ENCODE data around the gene LTBP2.
"Not testable (repeated sequence)": the region's sequence is repeated elsewhere in the genome, so short reads cannot be mapped to it uniquely, and the experiment has no call there.

LTBP2 gene

DNA sequence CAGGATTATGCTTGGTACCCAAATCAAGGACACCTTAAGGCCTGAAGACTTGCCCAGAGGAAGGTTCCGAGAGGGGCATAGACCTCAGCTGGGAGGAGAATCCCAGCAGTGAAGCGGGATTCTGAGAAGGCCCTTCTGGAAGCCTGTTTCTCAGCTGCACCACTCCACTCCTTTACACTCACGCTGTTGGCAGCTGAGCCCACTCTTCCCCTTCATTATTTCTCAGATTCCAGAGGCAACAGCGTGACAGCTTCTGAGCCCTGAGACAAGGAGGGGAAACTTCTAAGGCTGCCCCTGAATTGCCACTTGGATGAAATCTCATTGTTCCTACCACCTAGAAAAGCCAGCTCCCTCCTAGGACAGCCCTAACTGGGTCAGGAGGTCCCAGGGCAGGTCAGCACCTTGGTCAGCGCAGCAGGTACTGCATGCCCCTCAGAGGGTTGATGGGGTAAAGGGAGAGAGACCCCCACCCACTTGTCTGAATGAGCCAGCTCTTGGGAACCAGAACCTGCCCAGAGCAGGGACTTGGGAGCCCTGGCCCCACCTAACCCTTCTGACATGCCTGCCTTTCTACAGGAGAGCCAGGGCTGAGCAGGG lies 64.6 kb downstream of the LTBP2 start:
- no peak for DNase-seq

DNA sequence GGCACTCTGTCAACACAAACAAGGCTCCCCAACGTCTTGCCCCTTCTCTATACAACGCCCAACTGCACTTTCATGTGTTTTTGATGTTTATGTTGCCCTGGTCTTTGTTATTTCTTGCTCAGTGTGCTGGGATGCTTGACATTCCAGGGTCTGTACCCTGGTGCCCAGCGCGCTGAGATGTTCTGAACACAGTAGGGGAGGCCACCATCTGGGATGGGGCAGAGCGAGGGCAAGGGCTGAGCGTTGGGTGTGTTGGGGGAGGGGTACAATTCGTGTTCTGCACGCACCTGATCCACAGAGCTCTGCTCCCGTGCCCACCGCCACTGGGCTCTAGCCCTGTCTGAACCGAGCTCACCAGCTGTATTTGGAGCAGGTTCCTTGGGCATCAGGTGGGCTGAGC lies 65.6 kb downstream of the LTBP2 start:
- DNase-seq, result no peak

DNA sequence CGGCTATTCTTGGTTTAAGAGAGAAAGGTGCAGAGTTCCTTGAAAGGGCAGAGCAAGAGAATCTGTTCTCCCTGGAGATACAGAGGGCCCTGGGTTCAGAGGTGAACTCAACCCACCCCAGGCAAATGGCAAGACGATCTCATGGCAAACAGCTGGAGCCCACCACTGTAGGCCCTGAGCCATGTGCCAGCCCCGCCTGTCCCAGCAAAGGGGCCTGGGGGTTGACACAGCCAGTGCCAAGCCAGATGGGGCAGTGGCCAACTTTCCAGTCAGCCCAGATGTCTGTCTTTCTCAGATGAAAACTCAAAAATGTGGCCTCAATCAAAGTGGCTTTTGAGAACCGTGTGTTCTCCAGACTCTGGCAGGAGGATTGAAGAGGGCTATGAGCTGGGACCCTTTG lies 66.7 kb downstream of the LTBP2 start:
- no peak for DNase-seq

DNA sequence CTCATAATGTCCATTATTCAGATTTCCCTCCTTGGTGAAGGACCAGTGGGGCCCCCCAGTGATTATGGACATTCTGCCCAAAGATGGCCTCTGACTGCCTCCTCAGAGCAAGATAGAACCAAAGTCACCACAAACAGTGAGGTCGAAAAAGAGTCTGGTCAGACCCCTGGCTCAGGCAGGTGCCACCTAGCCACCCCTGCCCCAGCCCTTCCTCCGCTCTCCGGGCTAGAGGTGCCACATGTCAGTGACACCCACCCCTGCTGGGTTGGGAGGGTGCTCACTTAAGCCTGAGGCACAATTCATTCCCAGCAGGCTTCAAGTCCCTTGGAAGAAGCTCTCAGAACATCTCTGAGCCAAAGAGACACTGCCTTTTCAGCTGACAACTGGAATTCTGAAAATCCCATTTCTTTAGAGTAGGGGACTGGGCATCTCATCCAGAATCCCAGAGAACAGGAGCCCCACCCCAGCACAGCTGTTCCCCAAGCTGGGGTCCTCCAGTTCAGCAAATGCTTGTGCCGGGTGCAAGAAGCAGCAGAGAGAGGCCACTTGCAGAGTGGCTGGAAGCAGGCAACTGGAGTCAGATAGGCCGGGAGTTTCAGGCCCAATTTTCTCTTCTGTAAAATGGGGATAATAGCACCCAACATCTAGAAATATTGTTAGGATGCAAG lies 68.1 kb downstream of the LTBP2 start:
- no peak for DNase-seq

DNA sequence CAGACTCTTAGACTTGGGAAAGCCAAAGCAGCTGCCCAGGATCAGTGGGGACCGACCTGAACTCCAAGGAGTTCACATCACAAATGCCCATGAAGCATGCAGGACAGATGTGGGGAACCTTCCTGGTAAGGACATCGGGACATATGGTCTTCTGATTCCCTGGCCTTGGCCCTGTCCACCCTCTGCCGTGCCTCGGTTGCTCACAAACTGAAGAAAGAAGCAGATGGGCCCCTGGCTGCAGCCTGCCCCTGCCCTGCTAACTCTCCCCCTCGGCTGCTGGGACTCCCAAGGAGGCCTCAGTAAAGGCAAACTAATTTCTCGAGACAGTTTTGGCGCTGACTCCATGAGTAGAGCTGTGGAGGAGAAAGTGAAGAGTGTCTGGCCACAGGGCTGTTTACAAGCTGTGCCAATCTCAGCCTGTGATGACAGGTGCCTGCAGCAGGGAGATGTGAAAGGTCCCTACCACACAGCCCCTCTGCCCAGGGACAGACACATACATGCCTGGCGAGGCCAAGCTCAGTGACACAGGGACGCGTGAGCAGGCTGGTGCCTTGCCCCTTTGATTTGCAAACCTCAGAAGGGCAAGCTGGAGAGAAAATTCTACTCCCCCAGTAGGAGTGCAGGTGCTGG lies 69.9 kb downstream of the LTBP2 start:
- DNase-seq, result no peak

DNA sequence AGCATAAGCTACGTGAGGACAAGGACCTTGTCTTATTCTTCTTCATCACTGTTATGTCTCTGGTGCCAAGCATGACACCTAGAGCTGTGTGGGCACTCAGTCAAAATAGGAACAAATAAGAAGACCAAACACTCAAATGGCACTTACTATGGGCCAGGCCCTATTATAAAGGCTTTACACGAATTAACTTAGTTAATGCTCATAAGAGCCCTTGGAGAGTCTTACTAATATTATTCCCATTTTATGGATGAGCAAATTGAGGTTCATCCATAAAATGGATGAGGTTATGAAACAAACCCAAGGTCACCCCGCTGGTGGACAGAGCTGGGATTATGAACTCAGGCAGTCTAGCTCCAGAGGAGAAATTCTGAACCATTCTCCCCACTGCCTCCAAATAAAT lies 70.8 kb downstream of the LTBP2 start:
- no peak for DNase-seq

DNA sequence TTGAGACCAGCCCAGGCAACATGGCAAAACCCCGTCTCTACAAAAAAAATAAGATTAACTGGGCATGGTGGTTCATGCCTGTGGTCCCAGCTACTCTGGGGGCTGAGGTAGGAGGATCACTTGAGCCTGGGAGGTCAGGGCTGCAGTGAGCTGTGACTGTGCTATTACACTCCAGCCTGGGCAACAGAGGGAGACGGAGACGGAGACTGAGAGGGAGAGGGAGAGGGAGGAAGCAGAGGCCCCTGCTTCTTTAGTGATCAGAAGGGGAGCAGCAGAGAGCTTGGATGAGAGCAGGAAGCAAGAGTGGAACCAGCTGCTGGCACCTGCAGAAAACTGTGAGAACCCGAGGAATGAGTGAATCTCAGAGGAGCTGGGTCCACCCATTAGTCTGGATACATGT lies 72.5 kb downstream of the LTBP2 start:
- no peak for DNase-seq

DNA sequence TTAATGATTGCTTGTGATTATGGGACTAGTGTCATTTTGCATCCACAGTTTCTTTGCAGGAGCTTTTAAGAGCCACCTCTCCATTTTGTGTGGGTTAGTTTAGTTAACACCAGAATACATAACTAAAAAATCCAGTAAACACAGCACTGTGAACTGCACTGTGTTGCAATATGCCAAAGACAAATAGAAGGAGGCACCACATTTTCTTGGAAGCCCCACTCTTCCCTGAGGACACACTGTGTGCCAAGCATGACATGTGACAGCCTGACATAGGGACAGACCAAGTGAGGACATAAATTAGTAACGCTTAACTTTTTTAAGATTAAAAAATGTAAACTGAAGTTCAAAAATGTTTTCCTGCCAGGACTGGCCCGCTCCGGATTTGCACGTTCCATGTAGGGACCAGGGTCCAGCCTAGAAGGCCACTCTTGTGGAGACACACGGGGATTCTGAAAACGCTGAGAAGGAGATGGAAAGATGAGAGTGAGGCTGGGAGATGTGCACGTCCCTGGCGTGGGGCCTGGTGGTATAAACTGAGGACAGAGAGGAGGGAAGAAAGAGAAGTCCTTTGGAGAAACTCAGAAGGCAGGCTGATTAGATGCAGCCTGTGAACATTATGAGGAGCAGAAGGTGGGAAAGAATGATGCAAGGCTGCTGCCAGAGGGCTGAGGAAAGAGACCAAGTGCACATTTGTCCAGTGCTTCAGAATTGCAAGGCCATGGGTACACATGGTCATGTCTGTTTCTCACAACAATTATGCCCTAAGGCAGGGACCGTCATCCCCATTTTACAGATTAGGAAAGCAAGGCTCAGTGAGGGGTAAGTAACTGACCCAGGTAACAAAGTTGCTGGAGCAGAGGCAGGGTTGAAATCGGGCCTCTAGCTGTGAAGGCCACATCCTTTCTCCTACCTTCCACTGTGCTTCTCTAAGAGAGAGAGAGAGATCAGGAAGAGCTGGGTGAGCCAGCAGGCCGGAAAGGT lies 73.3 kb downstream of the LTBP2 start:
- DNase-seq, result no peak

DNA sequence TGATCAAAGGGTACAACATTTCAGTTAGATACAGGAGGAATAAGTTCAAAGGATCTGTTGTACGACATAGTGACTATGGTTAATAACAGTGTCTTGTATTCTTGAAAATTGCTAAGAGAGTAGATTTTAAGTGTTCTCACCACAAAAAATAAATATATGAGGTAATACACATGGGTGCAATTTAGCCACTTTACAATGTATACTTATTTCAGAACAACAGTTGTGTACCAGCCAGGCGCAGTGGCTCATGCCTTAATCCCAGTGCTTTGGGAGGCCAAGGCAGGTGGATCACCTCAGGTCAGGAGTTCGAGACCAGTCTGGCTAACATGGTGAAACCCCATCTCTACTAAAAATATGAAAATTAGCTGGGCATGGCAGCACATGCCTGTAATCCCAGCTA lies 75.7 kb downstream of the LTBP2 start:
- DNase-seq, result not testable (repeated sequence)

DNA sequence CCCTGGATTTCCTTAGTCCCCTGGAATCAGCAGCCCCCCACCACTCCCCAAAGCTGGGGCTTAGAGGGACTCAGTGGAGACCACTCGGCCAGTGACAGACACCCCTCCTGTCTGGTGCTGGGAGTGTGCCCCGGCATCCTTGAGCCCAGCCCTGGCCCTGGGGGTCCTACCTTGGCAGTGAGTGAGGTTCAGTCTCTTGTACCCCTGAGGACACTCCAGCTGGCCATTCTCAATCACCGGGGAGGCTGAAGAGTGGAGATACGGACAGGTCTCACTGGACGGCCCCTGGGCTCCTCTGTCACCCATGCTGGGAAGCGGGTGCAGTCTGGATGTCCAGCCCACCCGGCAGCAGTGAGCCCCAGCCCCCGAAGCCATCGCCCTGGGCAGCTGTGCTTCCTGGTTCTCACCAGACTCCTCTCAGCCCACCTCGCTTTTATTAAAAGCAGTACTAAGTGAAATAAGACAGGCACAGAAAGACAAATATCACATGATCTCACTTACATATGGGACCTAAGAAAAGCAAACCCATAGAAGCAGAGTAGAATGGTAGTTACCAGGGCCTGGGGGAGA lies 76.2 kb downstream of the LTBP2 start:
- no peak for DNase-seq

DNA sequence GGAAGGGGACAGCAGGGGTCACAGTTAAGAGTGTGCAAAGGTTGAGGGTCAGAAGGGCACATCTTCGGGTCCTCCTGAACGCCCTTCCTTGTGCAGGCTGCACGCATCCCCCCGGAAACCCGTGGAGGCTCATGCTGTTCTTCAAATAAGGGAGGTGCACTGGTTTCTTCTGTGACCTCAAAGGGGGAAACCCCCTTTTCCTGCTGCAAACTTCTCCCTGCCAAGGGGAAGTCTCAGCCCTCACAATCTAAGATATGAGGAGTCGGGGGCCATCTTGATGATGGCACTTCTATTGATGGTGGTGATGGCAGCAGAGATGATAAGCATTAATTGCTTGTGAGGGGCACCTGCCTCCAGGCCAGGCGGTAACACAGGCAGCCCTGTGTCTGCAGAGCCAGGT lies 78.5 kb downstream of the LTBP2 start:
- DNase-seq, result no peak

DNA sequence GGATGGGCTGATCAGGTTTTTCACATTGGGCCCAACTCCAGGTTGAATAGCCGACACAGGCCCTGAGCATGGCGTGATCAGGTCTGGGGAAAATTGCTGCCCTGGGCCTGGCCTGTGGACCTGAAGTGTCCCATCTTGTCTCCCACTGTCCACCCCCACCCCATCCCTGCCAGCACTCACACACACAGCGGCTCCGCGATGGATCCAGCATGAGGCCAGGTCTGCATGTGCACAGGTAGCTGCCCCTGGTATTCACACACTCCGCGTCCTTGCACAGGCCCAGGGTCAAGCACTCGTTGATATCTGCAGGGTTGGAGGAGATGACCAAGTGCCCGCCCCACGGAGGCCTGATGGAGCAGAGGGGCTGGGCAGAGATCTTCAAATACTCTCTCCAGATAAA lies 79.8 kb downstream of the LTBP2 start:
- no peak for DNase-seq

DNA sequence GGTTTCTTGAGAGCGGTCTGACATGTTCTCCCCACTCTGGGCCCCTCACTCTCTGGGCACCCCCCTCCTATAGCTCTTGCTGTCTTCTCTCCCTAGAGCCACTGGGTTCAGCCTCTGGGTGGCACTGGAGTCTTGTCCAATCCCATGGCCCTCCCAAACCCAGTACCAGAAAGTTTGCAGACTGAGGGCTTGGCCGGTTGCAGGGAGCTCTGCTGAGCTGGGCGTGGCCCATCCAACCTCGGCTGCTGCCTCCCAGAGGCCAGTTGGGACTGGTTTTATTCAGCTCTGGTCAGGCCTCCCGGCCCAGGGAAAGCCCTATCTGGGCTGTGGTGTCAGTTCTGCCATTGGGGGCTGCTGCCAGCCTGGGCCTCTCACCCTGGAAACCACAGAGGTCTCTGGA lies 80.6 kb downstream of the LTBP2 start:
- DNase-seq, result no peak

DNA sequence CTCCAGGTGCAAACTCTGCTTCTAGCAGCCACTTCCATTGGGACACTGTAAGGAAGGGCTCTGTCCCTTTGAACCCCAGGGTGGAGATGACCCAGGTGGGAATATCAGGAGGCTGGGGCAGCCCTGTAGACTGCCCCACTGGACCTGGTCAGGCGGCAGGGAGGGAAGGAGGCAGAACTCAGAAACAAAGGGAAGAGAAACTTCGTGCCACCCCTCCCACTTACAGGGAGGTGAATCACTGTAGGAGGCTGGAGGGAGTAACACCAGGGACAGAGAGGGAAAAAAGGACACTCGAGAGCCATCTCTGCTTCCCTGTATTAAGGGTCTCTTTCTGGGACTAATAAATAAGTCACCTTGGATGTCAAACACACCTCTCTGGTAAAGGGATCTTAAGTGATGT lies 81.0 kb downstream of the LTBP2 start:
- no peak for DNase-seq

DNA sequence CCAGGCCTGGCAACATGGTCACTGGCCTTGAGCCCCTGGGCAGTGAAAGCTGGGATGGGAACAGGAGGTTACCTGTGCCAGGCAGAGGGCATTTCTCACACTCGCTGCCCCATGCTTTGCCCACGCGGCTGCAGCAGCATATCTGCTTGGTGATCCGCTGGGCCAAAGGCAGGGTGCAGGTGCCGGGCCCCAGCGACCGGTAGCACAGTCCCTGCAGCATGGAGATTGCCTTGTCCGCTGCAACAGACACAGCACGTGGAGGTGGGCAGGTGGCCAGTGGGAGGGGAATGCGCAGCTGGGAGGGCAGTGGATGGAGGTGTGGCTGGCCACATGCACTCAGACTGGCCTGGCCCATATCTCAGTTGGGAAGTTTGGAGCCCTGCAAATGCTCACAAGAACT lies 83.2 kb downstream of the LTBP2 start:
- DNase-seq, result no peak

DNA sequence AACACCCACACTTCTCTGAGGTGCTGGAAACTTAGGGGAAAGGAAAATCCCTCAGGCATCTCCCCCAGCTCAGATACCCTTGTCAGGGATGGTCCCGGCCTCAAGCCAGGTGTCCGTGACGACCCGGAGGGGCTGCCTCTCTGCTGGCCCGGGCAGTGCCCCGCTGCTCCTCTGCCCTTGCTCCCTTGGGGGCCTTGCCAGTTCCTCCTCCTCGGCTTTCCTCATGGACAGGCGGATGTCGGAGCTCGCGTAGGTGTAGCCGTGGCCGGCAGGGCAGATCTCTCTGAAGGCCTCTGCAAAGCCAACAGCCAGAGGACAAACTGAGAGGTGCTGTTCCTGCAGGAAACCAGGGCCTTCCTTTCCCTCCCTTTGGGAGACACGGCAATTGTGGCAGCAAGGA lies 83.6 kb downstream of the LTBP2 start:
- DNase-seq, result no peak

DNA sequence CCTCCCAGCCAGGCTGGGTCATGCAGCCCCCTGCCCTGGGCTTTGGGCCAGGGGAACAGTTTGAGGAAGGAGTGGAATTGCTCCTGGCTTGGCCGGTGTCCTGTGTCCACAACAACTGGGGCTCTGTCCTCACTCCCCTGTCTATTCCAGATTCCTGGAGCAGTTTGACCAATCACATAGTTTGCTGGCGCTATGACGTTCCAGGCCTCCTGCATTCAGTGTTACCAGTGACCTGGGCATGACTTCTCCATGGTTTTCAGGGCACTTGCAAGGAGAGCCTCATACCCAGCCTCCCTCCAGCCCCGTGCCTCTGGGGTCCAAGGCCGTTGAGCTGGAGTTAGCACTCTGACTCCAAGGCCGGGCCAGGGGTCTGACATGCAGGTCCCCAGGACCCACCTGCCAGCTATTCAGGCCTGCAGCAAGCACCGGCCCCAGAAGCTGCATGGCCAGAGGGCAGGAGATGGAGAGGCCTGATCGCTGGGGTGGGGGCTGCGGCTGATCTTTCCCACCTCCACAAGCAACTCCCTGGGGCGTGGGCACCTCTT lies 84.2 kb downstream of the LTBP2 start:
- no peak for DNase-seq

DNA sequence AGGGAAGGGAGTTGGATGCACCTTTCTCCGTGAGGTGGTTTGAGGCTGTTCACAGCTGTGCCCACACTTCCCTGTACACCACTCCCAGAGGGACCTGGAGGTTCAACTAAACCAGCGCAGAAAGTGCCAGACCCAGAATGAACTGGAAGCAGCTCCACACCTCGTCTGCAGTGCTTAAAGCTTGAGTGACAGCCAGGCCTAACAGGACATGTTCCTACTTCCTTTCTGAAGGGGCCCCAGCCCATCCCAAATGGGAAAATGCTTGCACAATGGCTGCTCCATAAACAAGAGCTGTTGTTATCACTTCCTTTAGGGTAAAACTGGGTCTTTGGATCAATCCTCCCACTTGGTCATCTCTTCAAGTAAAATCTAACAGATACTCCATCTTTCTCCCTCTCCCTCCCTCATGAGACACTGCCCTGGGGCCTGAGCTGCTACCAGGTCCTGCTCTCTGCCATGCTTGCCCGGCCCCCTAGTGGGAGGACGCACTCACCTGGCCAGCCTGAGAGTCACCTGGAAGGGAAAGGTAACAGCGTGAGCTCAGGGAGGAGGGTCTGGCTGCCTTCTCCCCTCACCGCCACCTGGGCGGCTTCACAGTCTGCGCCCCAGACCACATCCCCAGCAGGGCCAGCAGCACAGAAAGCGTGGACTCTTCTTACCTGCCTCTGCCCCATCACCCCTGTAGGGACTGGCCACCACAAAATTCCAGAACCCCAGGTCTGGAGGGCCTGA lies 85.0 kb downstream of the LTBP2 start:
- no peak for DNase-seq

DNA sequence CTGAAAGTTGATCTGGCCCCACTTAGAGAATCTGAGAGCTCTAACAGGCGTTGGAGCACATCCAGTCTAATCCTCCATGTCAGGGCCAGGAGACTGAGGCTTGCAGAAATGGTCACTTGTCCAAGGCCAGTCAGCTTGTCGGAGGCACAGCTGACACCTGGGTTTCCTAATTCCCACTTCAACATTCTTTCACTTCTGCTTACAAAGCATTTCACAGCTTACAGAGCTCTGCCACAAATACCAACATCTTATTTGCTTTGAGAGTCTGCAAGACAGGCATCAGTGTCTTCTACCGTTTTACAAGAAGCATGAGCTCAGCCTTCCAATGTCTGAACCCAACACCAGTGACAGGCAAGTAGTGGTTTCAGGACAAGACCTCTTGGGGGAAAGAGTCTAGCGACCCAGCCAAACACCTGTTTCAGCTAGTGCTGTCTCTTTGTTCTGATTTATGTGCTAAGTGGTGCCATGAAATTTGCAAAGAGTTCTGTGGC lies 86.6 kb downstream of the LTBP2 start:
- DNase-seq, result no peak

DNA sequence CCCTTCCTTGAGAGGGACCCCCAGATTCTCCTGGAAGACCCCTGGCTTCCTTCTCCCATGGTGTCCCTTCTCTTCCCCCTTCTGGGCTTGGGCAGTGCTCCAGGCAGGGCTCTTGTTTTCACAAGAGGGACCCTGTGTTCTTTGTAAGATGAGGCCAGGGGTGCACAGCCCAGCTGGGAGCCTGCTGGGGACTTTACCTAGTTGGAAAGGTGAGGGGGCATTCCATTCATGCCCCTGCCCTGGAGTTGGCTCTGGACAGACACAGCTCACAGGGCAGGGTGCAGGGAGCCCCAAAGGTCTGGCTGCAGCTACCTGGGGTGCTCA lies 87.3 kb downstream of the LTBP2 start:
- no peak for DNase-seq

DNA sequence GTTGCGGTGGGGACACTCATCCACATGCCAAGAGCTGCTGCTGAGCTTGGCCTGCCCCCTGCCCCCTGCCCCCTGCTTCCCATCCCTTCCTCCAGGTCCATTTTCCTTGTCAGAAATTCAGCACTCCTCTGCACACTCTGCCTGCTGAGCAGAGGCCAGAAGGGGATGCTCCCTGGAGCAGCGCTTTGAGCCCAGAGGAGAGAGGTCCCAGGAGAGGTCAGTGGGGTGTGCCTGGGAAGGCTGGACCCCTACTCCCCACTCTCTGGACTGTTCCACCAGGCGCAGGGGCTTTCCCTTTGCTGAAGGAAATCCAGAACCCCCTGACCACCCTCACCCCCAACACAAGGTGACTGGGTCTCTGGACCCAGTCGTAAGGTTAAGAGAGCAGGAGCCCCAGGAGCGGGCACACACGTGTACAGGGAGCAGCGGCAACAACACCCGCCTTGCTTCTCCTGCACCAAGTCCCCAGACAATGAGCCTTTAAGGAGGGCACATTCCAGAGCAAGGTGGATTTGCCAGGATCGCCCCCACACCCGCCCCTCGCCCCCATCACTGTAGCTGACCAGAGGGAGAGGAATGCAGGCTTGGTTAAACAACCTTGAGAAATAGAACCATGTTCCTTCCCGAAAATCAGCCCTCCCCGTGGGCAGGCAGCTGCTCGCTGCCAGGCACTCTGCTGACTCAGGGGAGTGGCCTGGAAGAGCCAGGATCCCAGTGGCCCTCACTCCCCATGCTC lies 87.8 kb downstream of the LTBP2 start:
- no peak for DNase-seq
